ENCODE data around the gene NRSN1.

The NRSN1 gene, protein sequence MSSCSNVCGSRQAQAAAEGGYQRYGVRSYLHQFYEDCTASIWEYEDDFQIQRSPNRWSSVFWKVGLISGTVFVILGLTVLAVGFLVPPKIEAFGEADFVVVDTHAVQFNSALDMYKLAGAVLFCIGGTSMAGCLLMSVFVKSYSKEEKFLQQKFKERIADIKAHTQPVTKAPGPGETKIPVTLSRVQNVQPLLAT

DNA sequence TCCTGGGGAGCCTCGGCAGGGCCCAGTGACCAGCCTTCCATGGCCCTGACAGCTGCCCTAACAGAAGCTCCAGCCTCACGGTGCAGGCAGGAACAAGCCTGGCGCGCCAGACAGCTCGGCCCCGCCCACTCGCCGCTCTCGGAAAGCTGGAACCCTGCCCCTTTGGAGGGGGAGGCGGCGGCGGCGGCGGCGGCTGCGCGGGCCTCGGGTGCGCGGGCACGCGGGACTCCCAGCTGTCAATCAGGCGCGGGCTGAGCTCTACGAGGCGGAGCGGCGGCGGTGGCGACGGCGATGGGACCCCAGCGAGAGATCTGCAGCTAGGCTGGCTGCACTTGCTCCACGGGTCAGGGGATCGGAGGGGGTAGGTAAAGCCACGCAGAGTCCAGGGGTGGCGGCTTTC is at the start of gene NRSN1:
Gene NRSN1 (plus strand): TSS at position 236 of the 400 bp plus-strand sequence. CDS start 8,113 bp downstream, outside the sequence.
- in situ Hi-C loops (cut with MboI; ENCODE audit: low sequenced_read_pairs), result no loop called here

DNA sequence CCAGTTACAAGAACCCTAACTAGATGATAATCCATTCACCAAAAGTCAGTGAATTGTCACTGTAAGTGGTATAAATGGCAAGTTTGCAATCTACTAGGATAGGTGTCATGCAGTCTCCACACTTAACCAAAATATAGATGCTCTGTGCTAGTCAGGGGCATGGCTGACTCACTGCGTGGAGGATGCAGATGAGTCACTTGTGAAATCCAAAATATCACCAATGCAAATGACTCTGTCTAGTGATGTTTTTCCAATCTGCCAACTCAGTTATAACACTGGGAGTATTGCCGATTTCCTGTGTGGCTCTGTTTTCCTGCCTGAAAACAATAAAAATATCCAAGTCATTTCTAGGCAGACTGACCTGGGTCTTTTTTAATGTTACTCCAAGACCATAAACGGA is 47.8 kb upstream of the NRSN1 start:
- in situ Hi-C loops (cut with MboI; ENCODE audit: low sequenced_read_pairs), result no loop called here

DNA sequence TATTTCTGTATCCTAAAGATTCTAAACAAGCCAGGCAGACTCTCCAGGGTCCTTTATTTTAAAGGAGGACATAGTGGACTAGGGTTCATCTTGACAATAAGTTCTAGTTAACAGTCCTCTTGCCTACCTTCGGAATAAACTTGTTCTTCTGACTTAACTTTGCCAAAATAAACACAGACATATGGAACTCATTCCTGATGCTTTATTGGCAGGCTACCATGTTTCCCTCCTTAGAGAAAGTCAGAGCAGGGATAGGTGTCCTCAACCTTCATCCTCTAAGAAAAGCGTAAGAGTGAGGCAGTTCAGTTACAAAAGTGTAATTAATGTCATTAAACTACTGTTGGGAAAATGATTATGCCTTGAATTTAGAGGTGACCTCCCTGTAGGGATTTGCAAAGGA is 46.9 kb upstream of the NRSN1 start:
- in situ Hi-C loops (cut with MboI; ENCODE audit: low sequenced_read_pairs), result no loop called here

DNA sequence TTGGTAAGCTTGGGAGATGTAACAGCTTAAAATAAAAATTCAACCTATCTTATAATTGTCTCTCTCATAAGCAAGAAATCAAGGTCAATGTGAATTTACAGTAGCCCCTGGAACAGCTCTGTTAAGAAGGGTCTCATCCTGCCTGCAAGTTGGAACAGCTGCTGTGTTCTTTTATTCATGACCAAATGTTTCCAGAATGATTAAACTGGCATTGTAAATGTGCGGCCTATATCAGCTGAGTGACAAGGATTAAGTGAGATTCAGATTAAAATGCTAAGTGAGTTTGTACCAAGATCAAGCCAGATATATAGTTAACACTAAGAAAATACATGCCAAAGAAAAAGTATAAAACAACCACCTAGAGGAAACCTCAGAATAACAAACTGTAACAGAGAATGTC is 45.3 kb upstream of the NRSN1 start:
- in situ Hi-C loops (cut with MboI; ENCODE audit: low sequenced_read_pairs), result no loop called here

DNA sequence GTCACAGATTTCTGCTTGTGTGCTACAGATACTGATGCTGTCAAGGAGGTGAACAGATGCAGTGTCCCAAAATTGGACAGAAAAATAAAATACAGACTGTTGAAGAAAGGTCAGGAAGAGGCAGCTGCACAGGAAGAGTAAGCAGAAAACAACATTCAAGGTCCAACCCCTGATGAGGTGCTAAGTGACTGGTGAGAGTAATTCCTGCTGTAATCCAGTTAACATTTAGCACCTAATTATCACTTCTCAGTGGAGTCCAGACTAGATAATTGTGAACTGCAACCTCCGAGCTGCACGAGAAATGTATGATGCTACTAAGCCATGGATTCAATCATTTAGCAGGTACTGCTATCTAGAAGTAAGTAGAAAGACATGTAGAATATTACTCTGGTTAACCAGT is 36.3 kb upstream of the NRSN1 start:
- in situ Hi-C loops (cut with MboI; ENCODE audit: low sequenced_read_pairs), result no loop called here

DNA sequence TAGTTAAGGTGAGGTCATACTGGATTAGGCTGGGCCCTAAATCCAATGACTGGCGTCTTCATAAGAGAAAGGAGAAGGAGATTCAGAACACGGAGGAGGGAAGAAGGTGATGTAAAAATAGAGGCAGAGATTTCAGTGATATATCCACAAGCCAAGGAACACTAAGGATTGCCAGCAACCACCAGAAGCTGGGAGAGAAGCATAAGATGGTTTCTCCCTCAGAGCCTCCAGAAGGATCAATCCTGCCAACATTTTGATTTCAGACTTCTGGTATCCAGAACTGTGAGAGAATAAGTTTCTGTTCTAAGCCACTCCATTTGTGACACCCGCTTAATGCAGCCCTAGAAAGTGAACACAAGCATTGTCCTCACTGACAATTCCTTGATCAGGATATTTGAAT is 33.6 kb upstream of the NRSN1 start:
- in situ Hi-C loops (cut with MboI; ENCODE audit: low sequenced_read_pairs), result no loop called here

DNA sequence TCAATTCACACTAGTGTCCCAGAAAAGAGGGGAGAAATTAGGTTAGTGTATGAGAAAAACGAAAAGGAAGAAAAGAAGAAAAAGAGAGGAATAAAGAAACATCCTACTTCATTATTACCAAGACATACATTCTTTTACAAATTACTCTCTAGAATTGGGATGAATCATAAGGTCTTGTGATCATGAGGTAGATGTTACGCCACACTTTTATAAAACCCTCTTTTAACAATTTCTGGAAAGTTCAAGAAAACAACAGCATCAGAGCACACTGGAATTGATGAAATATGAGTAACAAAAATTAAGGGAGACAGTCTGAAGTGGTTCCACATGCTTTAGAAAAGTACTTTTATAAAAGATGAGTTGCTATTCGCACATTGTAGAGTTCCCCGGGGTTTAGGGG is 32.6 kb upstream of the NRSN1 start:
- in situ Hi-C loops (cut with MboI; ENCODE audit: low sequenced_read_pairs), result no loop called here

DNA sequence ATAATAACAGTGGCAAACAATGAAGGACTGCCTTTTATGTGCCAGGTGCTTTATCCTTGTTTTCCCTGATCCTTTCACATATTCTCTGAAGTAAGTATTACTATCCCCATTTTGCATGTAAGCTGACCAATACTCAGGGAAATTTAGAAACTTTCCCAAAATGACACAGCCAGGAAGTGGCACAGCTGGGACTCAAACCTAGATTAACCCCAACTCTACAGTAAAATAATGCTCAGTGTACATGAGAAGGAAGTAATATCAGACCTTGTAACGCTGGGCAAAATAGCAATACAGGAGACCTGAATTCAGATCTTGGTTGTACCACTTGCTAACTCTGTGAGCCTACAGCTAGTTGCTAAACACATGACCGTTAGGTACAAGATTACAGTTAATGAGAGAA is 26.8 kb upstream of the NRSN1 start:
- in situ Hi-C loops (cut with MboI; ENCODE audit: low sequenced_read_pairs), result no loop called here

DNA sequence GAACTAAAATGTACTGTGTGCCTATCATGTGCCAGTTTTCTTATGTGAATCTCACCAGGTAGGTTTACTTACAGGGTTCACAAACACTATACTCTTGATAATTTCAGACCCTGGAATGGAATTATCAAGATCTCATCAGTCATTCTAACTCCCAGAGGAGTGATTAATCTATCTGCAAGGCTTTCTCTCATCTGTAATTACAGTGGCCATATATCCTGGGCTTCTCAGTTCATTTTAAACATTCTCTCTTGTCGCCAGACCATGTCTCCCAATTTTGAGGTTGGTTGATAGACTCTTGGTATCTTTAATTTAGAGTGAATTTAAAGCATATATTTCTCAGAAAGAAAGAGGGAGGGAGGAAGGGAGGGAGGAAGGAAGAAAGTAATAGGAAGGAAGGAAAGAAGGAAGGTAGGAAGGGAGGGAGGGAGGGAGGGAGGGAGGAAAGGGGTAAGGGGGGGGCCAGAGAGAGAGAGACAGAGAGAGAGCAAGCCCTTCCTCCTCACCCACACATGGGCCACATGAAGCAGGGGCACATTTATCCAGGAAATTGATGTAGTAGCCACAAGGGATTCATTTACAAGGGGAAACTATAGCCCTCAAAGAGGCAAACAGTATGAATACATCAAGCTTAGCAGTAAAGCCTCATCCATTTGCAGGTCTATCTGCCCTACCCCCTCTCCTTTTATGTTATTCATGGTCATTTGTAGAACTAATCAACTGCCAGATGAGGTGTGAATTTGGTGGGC is 25.8 kb upstream of the NRSN1 start:
- in situ Hi-C loops (cut with MboI; ENCODE audit: low sequenced_read_pairs), result no loop called here

DNA sequence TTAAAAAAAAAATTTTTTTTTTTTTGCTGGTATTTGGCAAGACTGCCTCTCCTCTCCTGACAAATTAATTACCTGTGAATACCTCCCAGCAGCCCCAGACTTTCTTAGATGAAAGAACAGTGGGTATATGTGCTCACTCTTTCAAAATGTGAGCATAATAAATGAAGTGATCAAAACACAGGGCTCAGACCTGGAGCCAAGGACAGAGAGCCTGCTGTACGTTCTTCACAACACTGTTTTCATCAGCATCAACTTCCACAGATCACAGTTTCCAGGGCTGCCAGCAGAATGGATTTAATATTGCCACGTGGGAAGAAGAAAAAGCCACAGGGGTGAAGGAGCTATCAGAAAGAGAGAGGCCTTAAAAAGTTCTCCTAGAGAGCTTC is 25.3 kb upstream of the NRSN1 start:
- in situ Hi-C loops (cut with MboI; ENCODE audit: low sequenced_read_pairs), result no loop called here

DNA sequence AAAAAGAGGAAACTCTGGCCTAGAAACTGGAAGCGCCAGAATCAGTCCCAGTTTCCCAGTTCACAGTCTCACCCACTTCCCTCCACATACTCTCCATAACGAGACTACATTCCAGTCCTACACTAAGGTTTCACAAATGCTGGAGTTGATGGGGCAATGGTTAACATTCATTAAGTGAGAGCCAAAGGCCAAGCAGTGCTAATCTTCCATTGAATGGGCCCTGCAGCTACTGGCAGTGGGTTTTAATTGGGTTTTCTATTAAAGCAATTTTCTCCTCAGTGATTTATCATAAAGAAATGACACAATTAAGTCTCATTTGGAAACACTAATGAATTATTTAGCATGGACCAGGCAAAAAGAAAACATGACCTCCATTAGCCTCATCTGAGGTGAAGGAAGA is 20.8 kb upstream of the NRSN1 start:
- in situ Hi-C loops (cut with MboI; ENCODE audit: low sequenced_read_pairs), result no loop called here

DNA sequence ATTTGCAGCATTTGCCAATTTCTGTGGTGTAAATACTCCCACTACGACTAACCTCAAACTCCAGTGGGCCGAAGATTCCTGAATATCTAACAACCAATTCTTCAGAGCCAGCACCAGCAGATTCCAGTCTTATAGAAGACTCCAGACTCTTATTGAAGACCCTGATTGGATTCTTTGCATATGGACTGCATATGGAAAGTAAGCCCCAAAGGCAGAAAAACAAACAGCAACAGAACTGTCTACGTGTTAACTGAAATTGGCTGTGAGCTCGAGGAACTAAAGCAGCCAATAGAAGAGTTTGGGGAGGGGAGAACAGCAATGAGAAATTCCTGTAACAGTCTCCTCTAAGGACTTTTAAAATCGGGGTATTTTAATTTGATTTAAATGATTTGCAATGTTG is 19.7 kb upstream of the NRSN1 start:
- in situ Hi-C loops (cut with MboI; ENCODE audit: low sequenced_read_pairs), result no loop called here

DNA sequence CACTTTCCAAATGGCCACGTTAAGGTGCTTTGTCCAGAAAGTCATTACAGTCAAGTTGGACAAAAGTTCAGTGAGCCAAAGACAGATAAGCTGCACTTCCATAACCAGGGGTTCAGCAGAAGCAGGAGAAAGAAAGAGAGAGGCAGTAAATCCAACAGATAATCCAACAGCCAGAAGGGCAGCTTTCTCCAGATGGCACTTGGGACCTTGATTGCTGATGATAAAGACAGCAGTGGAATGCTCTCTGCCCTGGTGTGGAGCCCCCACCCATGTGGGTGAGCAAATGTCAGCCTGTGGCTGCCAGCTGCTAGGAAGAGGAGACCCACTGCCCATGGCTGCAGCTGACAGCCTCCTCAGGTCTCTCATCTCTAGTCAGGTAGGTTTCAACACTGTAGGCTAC is 18.7 kb upstream of the NRSN1 start:
- in situ Hi-C loops (cut with MboI; ENCODE audit: low sequenced_read_pairs), result no loop called here

DNA sequence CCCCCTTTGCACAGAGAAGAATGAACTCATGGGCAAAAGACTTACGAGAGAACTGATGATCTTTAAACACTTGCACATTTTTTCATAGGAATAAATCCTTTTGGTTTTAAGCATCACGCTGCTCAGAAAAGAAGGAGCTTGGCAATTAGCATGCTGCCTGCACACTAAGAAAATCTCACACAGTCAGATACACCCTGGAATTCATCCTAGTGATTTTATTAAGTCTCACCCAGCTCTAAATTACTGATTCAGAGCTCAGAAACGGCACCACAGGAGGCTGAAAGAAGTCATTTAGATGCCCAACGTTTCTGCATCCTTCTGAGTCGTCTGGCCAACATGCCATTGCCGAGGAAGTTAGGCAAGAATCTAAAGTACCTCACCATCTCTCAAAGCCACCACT is 18.0 kb upstream of the NRSN1 start:
- in situ Hi-C loops (cut with MboI; ENCODE audit: low sequenced_read_pairs), result no loop called here

DNA sequence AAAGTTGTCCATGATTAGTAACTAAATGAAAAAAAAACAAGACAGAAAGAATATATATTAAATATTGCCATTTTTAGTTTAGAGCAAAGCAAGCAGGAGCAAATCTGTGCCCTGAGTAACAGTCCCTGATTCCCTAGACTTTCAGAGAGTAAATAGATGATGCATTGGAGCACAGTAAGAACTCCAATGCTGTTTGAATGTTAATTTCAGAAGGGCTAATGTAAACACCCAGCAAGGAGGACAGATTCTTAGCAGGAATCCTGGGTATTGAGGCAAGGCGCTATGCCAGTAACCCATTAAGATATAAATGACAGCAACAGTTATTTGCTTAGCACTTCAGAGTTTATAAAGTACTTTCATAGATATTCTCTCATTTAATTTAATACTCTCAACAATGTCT is 15.6 kb upstream of the NRSN1 start:
- in situ Hi-C loops (cut with MboI; ENCODE audit: low sequenced_read_pairs), result no loop called here

DNA sequence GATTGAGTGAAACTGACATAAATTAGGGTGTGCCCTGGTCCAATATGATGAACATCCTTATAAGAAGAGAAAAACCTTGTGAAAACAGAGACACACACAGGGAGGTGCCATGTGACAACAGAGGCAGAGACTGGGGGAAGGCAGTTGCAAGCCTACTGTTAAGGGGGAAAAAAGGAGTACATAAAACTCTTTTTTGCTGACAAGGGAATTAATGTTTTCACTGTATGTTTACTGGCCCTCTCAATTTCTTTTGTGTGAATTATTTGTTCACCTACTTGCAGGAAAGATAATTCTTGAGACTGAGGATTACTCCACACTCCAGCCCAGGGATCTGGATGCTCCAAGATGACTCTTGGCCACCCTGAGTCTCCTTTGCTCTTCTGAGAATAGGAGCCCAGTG is 12.1 kb upstream of the NRSN1 start:
- in situ Hi-C loops (cut with MboI; ENCODE audit: low sequenced_read_pairs), result no loop called here

DNA sequence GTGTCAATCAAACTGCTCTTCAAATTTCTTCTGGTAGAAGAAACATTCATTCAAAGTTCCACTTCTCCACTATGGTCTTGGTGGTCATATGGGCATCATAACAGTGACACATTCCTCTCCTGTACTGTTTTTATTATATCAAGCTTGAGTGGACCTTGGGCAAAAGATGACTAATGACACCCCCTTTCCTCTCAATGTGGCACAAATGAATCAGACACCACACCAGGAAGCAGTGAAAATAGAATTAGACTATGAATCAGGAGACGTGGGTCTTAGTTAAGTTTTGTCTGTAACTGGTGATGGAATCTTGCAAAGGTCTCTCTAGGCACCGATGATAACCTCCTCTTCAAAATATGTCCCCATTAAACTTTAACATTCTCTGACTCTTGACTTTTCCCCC is 9.0 kb upstream of the NRSN1 start:
- in situ Hi-C loops (cut with MboI; ENCODE audit: low sequenced_read_pairs), result no loop called here

DNA sequence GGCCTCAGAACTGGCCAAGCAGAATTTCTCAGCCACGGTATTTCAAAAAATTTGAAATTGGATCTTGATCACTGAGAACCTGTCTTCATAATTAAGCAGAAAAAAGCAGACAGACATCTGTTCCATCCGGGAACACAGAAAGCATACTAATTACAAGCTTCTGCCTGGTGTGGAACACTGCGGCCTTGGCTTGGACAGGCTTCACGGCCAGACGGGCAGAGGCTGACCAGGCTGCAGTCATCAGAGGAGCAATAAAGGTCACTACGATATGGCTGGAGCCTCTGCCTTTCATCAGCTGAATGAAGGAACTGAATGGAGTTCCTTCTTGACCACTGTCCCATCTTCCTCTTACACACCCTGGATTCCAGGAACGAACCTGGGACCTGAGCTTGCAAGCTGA is 3.9 kb upstream of the NRSN1 start:
- in situ Hi-C loops (cut with MboI; ENCODE audit: low sequenced_read_pairs), result no loop called here

DNA sequence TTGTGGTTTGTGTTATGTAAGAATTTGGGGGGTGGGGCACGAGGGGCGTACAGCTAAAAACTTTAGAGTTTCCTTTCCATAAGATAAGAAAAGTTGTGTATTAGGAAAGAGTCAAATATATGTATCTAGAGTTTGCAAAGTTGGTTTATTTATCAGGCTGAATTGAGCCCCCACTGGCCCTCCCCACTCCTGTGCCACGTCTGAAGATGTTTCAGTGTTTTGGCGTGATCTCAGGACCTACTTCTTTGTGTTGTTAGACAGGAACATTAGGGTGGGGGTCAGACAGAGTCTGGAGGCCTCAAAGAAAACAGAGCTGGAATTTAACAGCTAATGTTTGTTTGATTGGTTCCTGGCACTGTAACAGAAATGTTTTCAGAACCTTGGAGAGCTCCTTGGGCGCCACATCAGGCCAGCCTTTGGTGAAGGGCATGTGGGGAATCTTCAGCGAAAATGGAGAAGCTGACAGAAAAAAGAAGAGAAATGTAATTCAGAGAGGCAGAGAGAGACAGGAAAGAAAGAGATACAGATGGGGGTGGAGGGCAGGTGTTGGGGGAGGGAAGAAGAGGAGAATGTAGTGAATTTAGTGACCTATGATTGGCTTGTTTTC is 674 bp downstream of the NRSN1 start:
- in situ Hi-C loops (cut with MboI; ENCODE audit: low sequenced_read_pairs), result no loop called here

DNA sequence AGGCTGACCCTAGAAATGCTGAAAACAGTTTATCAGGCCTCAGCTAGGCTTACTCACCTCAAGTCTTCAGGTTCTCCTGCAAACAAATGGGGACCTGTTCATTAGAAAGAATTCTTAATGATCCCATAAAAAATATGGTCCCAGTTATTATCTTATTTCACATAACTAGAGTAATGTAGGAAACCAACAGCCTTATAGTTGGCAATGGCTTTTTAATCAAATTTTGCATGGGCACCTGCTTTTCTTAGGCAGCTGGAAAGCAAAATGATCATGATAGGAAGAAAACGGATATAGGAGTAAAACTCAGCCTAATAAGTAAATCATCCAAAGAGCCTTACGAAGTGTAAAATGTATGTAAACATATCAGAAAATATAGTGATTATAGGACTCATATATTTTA is 1.3 kb downstream of the NRSN1 start:
- in situ Hi-C loops (cut with MboI; ENCODE audit: low sequenced_read_pairs), result no loop called here

DNA sequence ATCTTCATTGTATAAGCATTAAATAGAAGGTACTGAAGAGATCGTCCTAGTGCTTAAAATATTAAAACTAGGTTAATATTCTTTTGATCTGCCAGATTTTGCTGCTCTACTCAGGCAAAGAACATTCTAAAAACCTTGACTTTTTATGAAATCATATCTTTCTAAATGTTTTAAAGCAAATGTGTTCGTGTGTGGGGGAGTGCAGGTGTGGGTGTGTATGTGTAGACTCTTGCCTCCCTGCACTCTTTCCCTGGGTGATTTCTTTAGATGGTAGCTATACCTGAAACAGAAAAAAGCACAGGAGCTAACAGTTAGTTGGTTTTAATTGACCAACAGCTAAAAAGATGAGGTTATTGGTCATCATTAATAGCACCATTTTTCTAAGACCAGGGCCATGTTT is 5.7 kb downstream of the NRSN1 start:
- in situ Hi-C loops (cut with MboI; ENCODE audit: low sequenced_read_pairs), result no loop called here

DNA sequence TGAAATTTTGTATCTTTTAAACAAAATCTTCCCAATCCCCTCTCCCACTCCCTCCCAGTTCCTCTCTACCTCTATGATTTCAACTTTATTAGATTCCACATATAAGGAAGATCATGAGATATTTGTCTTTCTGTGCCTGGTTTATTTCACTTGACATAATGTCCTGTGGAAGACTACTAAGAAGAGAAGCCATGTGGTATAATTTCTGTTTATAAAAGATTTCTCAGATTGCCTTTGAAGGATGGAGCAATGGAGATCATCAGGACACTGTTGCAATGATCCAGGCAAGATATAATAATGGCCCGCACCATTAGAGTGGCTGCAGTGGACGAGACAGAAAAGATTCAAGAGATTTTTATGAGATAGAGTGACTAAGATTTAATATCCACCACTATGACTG is 13.1 kb downstream of the NRSN1 start:
- in situ Hi-C loops (cut with MboI; ENCODE audit: low sequenced_read_pairs), result no loop called here

DNA sequence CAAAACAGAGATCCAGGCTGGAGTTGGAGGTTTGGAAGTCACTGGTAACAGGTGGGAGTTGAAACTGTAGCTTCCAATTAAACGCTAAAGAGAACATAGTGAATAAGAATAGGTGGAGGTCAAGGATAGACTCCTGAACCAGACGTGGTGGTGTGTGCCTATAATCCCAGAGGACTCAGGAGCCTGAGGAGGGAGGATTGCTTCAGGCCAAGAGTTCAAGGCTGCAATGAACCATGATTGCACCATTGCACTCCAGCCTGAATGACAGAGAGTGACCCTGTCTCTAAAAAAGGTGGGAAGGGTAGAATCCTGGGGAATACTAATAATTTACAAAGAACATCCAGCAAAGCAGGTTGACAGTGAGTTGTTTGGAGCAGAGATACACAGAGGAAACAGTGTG is 13.6 kb downstream of the NRSN1 start:
- in situ Hi-C loops (cut with MboI; ENCODE audit: low sequenced_read_pairs), result no loop called here
